ENCODE data around the gene DTWD2. TPM values are rescaled to one million over a fixed set of nuclear protein-coding genes. Genes with fewer than 3 reads are reported as not detected.
"Not testable (repeated sequence)": the region's sequence is repeated elsewhere in the genome, so short reads cannot be mapped to it uniquely, and the experiment has no call there.

DTWD2 gene
- total RNA-seq, 1 donor, result 11.6 TPM

DNA sequence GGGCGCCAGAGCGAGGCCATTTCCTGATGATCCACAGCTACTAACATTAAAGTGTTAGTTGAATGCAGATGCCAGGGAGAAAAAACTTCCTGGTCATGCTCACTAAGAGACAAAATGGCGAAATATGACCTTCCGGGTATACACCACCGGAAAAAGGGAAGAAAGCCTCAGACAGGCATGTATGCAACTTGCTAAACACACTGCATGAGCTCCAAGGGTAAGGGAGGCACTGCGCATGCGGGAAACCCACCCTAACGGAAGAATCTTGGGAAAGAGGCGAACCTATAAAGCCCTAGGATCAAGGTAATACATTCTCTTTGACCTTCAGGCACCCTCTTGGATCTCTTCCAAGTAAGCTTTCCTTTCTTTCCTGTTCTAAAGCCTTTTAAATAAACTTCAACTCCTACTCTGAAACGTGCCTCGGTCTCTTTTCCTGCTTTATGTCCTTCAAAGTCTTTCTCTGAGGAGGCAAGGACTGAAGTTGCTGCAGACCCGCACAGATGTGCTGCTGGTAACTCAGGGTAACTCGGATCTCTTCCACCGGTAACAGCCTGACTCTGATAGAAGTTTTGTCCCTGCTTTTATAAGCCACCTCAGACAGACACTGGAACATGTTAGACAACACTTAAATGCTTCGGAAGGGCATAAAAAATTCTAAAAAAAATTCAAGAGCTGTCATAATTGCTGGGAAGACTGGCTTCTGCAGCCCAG is 64.9 kb downstream of the DTWD2 start:
- Histone ChIP-seq H3K4me3 (ENCODE audit: insufficient read depth, low read length) (no peak overlapping the region), H3K9me3 (ENCODE audit: low read depth, low read length) (no peaks in the 10 kb centered on the region), H3K4me2 (ENCODE audit: insufficient read depth, low read length) (no peak overlapping the region), H3K4me1 (ENCODE audit: insufficient read depth, low read length) (no peaks in the 10 kb centered on the region), H2AFZ (ENCODE audit: low read length) (no peak overlapping the region), H4K20me1 (ENCODE audit: insufficient read depth, low read length) (no peaks in the 10 kb centered on the region), H3K36me3 (ENCODE audit: insufficient read depth, low read length) (no peaks in the 10 kb centered on the region), H3K79me2 (ENCODE audit: insufficient read depth, low read length) (no peaks in the 10 kb centered on the region), H3K27me3 (ENCODE audit: insufficient read depth, low read length) (no peaks in the 10 kb centered on the region), H3K27ac (ENCODE audit: low read depth, low read length) (no peak overlapping the region)
- DNase-seq (ENCODE audit: insufficient read length, low spot score, missing footprints), result no peak
- TF ChIP-seq, protein P1, sequence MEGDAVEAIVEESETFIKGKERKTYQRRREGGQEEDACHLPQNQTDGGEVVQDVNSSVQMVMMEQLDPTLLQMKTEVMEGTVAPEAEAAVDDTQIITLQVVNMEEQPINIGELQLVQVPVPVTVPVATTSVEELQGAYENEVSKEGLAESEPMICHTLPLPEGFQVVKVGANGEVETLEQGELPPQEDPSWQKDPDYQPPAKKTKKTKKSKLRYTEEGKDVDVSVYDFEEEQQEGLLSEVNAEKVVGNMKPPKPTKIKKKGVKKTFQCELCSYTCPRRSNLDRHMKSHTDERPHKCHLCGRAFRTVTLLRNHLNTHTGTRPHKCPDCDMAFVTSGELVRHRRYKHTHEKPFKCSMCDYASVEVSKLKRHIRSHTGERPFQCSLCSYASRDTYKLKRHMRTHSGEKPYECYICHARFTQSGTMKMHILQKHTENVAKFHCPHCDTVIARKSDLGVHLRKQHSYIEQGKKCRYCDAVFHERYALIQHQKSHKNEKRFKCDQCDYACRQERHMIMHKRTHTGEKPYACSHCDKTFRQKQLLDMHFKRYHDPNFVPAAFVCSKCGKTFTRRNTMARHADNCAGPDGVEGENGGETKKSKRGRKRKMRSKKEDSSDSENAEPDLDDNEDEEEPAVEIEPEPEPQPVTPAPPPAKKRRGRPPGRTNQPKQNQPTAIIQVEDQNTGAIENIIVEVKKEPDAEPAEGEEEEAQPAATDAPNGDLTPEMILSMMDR (IDR thresholded peaks at IDR 0.05; ENCODE audit: extremely low read depth, low read depth, low read length), result no peak

DNA sequence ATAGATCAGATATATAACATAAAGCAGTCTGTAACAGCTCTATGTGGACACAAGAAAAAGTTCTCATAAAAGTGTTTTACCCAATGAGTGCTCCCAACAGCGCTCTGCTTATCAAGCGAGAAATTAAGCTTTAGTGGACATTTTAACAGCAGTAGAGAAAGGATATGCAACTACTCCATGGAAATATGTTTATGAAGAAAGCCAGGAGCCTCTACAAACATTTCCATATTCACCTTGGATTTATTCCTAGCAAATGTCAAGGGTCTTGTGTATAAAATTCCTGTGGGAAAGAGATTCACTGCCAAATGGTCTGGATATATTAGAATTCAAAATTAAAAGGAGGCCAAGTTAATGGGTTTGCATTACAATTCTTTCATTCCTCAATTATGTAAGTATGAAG is 66.5 kb downstream of the DTWD2 start:
- Histone ChIP-seq H3K4me2 (ENCODE audit: insufficient read depth, low read length) (no peak overlapping the region), H3K9me3 (ENCODE audit: low read depth, low read length) (no peaks in the 10 kb centered on the region), H3K36me3 (ENCODE audit: insufficient read depth, low read length) (no peaks in the 10 kb centered on the region), H3K27me3 (ENCODE audit: insufficient read depth, low read length) (no peaks in the 10 kb centered on the region), H3K4me3 (ENCODE audit: insufficient read depth, low read length) (no peak overlapping the region), H3K79me2 (ENCODE audit: insufficient read depth, low read length) (no peaks in the 10 kb centered on the region), H4K20me1 (ENCODE audit: insufficient read depth, low read length) (no peaks in the 10 kb centered on the region), H3K27ac (ENCODE audit: low read depth, low read length) (no peak overlapping the region), H2AFZ (ENCODE audit: low read length) (no peak overlapping the region), H3K4me1 (ENCODE audit: insufficient read depth, low read length) (no peaks in the 10 kb centered on the region)
- no peak for DNase-seq (ENCODE audit: insufficient read length, low spot score, missing footprints)
- TF ChIP-seq, protein P1 (IDR thresholded peaks at IDR 0.05; ENCODE audit: extremely low read depth, low read depth, low read length), result no peak

DNA sequence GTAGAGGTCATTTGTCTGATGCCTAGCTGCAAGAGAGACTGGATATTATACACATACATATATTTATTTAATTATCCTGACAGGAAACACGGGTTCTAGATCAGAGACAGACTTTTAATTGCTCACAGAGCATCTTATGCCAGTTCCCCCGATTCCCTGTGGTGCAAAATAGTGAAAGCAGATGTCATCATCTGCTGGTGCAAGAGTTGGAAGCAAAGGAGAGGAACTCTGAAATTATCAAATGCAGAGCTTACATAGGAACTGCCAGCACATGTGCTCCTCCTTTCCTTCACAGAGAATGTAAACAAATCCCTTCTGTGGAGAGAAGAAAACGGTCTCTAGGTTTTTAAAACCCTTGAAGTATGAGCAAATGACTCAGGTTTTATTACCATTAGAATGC is 69.3 kb downstream of the DTWD2 start:
- TF ChIP-seq, protein P1 (IDR thresholded peaks at IDR 0.05; ENCODE audit: extremely low read depth, low read depth, low read length), result no peak
- H3K36me3 ChIP-seq (ENCODE audit: insufficient read depth, low read length), result no peaks in the 10 kb centered on the region
- no peaks in the 10 kb centered on the region for H3K79me2 ChIP-seq (ENCODE audit: insufficient read depth, low read length)
- H3K4me2 ChIP-seq (ENCODE audit: insufficient read depth, low read length), result no peak overlapping the region
- H3K27me3 ChIP-seq (ENCODE audit: insufficient read depth, low read length), result no peaks in the 10 kb centered on the region
- no peak overlapping the region for H3K4me3 ChIP-seq (ENCODE audit: insufficient read depth, low read length)
- H4K20me1 ChIP-seq (ENCODE audit: insufficient read depth, low read length), result no peaks in the 10 kb centered on the region
- H2AFZ ChIP-seq (ENCODE audit: low read length), result no peak overlapping the region
- H3K4me1 ChIP-seq (ENCODE audit: insufficient read depth, low read length), result no peaks in the 10 kb centered on the region
- DNase-seq (ENCODE audit: insufficient read length, low spot score, missing footprints), result no peak
- H3K9me3 ChIP-seq (ENCODE audit: low read depth, low read length), result no peaks in the 10 kb centered on the region
- no peak overlapping the region for H3K27ac ChIP-seq (ENCODE audit: low read depth, low read length)

DNA sequence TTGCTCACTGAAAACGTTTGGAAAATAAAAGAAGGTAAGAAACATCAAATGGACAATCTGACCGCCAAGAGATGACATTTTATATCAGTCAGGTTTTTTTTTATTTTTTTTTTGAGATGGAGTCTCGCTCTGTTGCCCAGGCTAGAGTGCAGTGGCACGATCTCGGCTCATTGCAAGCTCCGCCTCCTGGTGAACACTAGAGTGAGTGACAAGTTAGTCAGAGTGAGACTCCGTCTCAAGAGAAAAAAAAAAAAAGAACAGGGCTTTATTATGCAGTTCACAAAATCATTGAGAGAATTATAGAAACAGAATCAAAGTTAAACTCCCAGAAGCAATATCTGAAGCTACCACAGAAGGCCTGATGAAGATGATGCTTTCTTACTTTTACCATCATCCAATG is 70.1 kb downstream of the DTWD2 start:
- Histone ChIP-seq H3K4me1 (ENCODE audit: insufficient read depth, low read length) (no peaks in the 10 kb centered on the region), H3K4me2 (ENCODE audit: insufficient read depth, low read length) (no peak overlapping the region), H3K4me3 (ENCODE audit: insufficient read depth, low read length) (no peak overlapping the region), H3K27ac (ENCODE audit: low read depth, low read length) (no peak overlapping the region), H3K27me3 (ENCODE audit: insufficient read depth, low read length) (no peaks in the 10 kb centered on the region), H3K36me3 (ENCODE audit: insufficient read depth, low read length) (no peaks in the 10 kb centered on the region), H3K9me3 (ENCODE audit: low read depth, low read length) (no peaks in the 10 kb centered on the region), H3K79me2 (ENCODE audit: insufficient read depth, low read length) (no peaks in the 10 kb centered on the region), H4K20me1 (ENCODE audit: insufficient read depth, low read length) (no peaks in the 10 kb centered on the region), H2AFZ (ENCODE audit: low read length) (no peak overlapping the region)
- DNase-seq (ENCODE audit: insufficient read length, low spot score, missing footprints), result no peak
- TF ChIP-seq, protein P1 (IDR thresholded peaks at IDR 0.05; ENCODE audit: extremely low read depth, low read depth, low read length), result no peak

DNA sequence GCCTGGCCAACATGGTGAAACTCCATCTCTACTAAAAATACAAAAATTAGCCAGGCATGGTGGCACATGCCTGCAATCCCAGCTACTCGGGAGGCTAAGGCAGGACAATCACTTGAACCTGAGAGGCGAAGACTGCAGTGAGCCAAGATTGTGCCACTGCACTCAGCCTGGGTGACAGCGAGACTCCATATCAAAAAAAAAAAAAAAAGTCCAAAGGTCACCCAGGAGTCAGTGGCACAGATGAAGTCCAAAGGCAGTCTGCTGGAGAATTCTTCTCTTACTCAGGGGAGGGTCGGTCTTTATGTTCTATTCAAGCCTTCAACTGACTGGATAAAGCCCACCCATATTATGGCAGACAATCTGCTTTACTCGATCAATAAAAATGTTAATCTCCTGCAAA is 80.8 kb downstream of the DTWD2 start:
- H3K4me2 ChIP-seq (ENCODE audit: insufficient read depth, low read length); H4K20me1 ChIP-seq (ENCODE audit: insufficient read depth, low read length); H3K36me3 ChIP-seq (ENCODE audit: insufficient read depth, low read length): not testable (repeated sequence)

More for the DNA sequence above, 80.8 kb downstream of the DTWD2 start:
- not testable (repeated sequence) for H3K27ac ChIP-seq (ENCODE audit: low read depth, low read length); H3K79me2 ChIP-seq (ENCODE audit: insufficient read depth, low read length); H3K9me3 ChIP-seq (ENCODE audit: low read depth, low read length); H3K4me3 ChIP-seq (ENCODE audit: insufficient read depth, low read length); H2AFZ ChIP-seq (ENCODE audit: low read length); DNase-seq (ENCODE audit: insufficient read length, low spot score, missing footprints); H3K27me3 ChIP-seq (ENCODE audit: insufficient read depth, low read length); H3K4me1 ChIP-seq (ENCODE audit: insufficient read depth, low read length)

All from osteoblast (primary cell).